ENCODE results near the gene MAP3K15. TPM values are rescaled to one million over a fixed set of nuclear protein-coding genes. Genes with fewer than 3 reads are reported as not detected.

MAP3K15 gene
- total and polyA plus RNA-seq, 2 experiments from 2014 or later, result 0.33 to 0.48 TPM

- H3K4me1 ChIP-seq (ENCODE audit: insufficient read depth), result no peaks in the 10 kb centered on the region
- H3K27ac ChIP-seq, result no peak overlapping the region
- no peak for TF ChIP-seq EZH2 (IDR thresholded peaks at IDR 0.05; ENCODE audit: borderline replicate concordance)
- no peak for TF ChIP-seq CTCF (IDR thresholded peaks at IDR 0.05; ENCODE audit: poor library complexity)
- no peak for TF ChIP-seq EZH2phosphoT487 (IDR thresholded peaks at IDR 0.05; ENCODE audit: low read depth, severe bottlenecking, unreplicated experiment)
- H3K27me3 ChIP-seq, result no peaks in the 10 kb centered on the region
- H3K9me2 ChIP-seq (replicated peaks; ENCODE audit: insufficient read depth), result no peaks in the 10 kb centered on the region
- H2AFZ ChIP-seq, result no peak overlapping the region
- no peaks in the 10 kb centered on the region for H3K9me3 ChIP-seq (ENCODE audit: low read depth)
- no peak overlapping the region for H3K4me3 ChIP-seq
- H3K79me2 ChIP-seq, result no peaks in the 10 kb centered on the region
- 53% methylated on average over 4 of the region's 4 CpGs for WGBS (ENCODE audit: low lambda C conversion rate, missing lambda C conversion rate)
- H4K20me1 ChIP-seq (ENCODE audit: insufficient read depth, poor library complexity, severe bottlenecking), result no peaks in the 10 kb centered on the region
- no peaks in the 10 kb centered on the region for H3K36me3 ChIP-seq (replicated peaks; ENCODE audit: insufficient read depth, low read depth)
- no peak overlapping the region for H3K4me2 ChIP-seq
- DNase-seq (ENCODE audit: low spot score), result no peak
Measured at GRCh38 chrX:19389227-19389845, 126.0 kb downstream of the MAP3K15 start.

GRCh38 chrX:19388741-19389140, 126.6 kb downstream of the MAP3K15 start:
- Histone ChIP-seq H3K27me3 (no peaks in the 10 kb centered on the region), H2AFZ (no peak overlapping the region), H3K9me2 (replicated peaks; ENCODE audit: insufficient read depth) (no peaks in the 10 kb centered on the region), H3K4me3 (no peak overlapping the region), H3K36me3 (replicated peaks; ENCODE audit: insufficient read depth, low read depth) (no peaks in the 10 kb centered on the region), H3K4me1 (ENCODE audit: insufficient read depth) (no peaks in the 10 kb centered on the region), H3K79me2 (no peaks in the 10 kb centered on the region), H3K9me3 (ENCODE audit: low read depth) (no peaks in the 10 kb centered on the region), H3K4me2 (no peak overlapping the region), H4K20me1 (ENCODE audit: insufficient read depth, poor library complexity, severe bottlenecking) (no peaks in the 10 kb centered on the region), H3K27ac (no peak overlapping the region)
- TF ChIP-seq EZH2 (IDR thresholded peaks at IDR 0.05; ENCODE audit: borderline replicate concordance) (no peak), CTCF (IDR thresholded peaks at IDR 0.05; ENCODE audit: poor library complexity) (no peak), EZH2phosphoT487 (IDR thresholded peaks at IDR 0.05; ENCODE audit: low read depth, severe bottlenecking, unreplicated experiment) (no peak)
- 78% methylated on average over 8 of the region's 8 CpGs for WGBS (ENCODE audit: low lambda C conversion rate, missing lambda C conversion rate)
- no peak for DNase-seq (ENCODE audit: low spot score)

- DNase-seq (ENCODE audit: low spot score), result no peak
- H3K79me2 ChIP-seq, result no peaks in the 10 kb centered on the region
- H4K20me1 ChIP-seq (ENCODE audit: insufficient read depth, poor library complexity, severe bottlenecking), result no peaks in the 10 kb centered on the region
- no peaks in the 10 kb centered on the region for H3K36me3 ChIP-seq (replicated peaks; ENCODE audit: insufficient read depth, low read depth)
- WGBS (ENCODE audit: low lambda C conversion rate, missing lambda C conversion rate), result 71% methylated on average over 13 of the region's 13 CpGs
- H2AFZ ChIP-seq, result no peak overlapping the region
- no peak overlapping the region for H3K27ac ChIP-seq
- no peaks in the 10 kb centered on the region for H3K27me3 ChIP-seq
- H3K9me2 ChIP-seq (replicated peaks; ENCODE audit: insufficient read depth), result no peaks in the 10 kb centered on the region
- no peaks in the 10 kb centered on the region for H3K4me1 ChIP-seq (ENCODE audit: insufficient read depth)
- no peak overlapping the region for H3K4me2 ChIP-seq
- H3K9me3 ChIP-seq (ENCODE audit: low read depth), result no peaks in the 10 kb centered on the region
- TF ChIP-seq EZH2phosphoT487 (IDR thresholded peaks at IDR 0.05; ENCODE audit: low read depth, severe bottlenecking, unreplicated experiment), result no peak
- no peak for TF ChIP-seq EZH2 (IDR thresholded peaks at IDR 0.05; ENCODE audit: borderline replicate concordance)
- TF ChIP-seq CTCF (IDR thresholded peaks at IDR 0.05; ENCODE audit: poor library complexity), result no peak
- no peak overlapping the region for H3K4me3 ChIP-seq
Measured at GRCh38 chrX:19388064-19388679, 127.1 kb downstream of the MAP3K15 start.
